Measurements from ENCODE around the gene LRP6. TPM values are rescaled to one million over a fixed set of nuclear protein-coding genes. Genes with fewer than 3 reads are reported as not detected.

The LRP6 gene
- total RNA-seq, 1 donor from 2014 or later: 18.7 TPM

Small RNA genes within 50 kb of the gene (microRNA-seq; reads per million reads assigned to microRNA genes)
- not detected for gene MIR1244-4

Other genes starting within 250 kb of the LRP6 start
- not detected for gene BCL2L14, start 196.1 kb downstream of the LRP6 start, total RNA-seq
- 8.7 TPM for gene MANSC1, start 83.2 kb upstream of the LRP6 start, total RNA-seq
- 8.7 TPM for gene BORCS5, start 90.0 kb upstream of the LRP6 start, total RNA-seq